HEK293T (cell line): ENCODE data around the gene PRKCA.
"Not testable (repeated sequence)": the region's sequence is repeated elsewhere in the genome, so short reads cannot be mapped to it uniquely, and the experiment has no call there.

Experiments used
- CTCF ChIA-PET: fragments of 350-600 bp; formaldehyde crosslinking; extraction: SDS; loops from one replicate; lab custom pipeline; 2021; ENCODE audit warnings: antibody characterized with exemption, inconsistent platforms; lab: Yijun Ruan, JAX
- POLR2A ChIA-PET: fragments of 350-600 bp; formaldehyde crosslinking; extraction: SDS; loops from one replicate; lab custom pipeline; 2020; ENCODE audit warnings: antibody characterized with exemption, inconsistent platforms; lab: Yijun Ruan, JAX
- DNase-seq: peaks from one replicate; pipeline ENCODE4 v3.0.0; 2012; ENCODE audit warnings: mixed read lengths; ENCODE audit errors: extremely low spot score
- ARNT ChIP-seq: fragments of 450-650 bp; IDR thresholded peaks from 2 replicates; pipeline ENCODE4 v1.6.1; 2017; ENCODE audit warnings: mild to moderate bottlenecking
- BHLHE40 ChIP-seq: fragments of 450-650 bp; IDR thresholded peaks from 2 replicates; pipeline ENCODE4 v1.6.1; 2016; ENCODE audit warnings: mild to moderate bottlenecking, moderate library complexity, borderline replicate concordance
- CTBP1 ChIP-seq: fragments of 450-650 bp; IDR thresholded peaks from 2 replicates; pipeline ENCODE4 v1.6.1; 2016; ENCODE audit warnings: borderline replicate concordance
- ELF4 ChIP-seq: fragments of 450-650 bp; IDR thresholded peaks from 2 replicates; pipeline ENCODE4 v1.6.1; 2017; ENCODE audit warnings: antibody characterized with exemption
- FOXA1 ChIP-seq: fragments of 450-650 bp; IDR thresholded peaks from 2 replicates; pipeline ENCODE4 v1.6.1; 2016; ENCODE audit warnings: mild to moderate bottlenecking
- FOXK2 ChIP-seq: fragments of 450-650 bp; IDR thresholded peaks from 2 replicates; pipeline ENCODE4 v1.6.1; 2016; ENCODE audit warnings: mild to moderate bottlenecking
- FOXM1 ChIP-seq: fragments of 450-650 bp; IDR thresholded peaks from 2 replicates; pipeline ENCODE4 v1.6.1; 2017; ENCODE audit warnings: mild to moderate bottlenecking, borderline replicate concordance
- HDGF ChIP-seq: fragments of 450-650 bp; IDR thresholded peaks from 2 replicates; pipeline ENCODE4 v1.6.1; 2017; ENCODE audit warnings: antibody characterized with exemption, borderline replicate concordance
- L3MBTL2 ChIP-seq: fragments of 450-650 bp; conservative IDR thresholded peaks from 2 replicates; pipeline ENCODE4 v1.6.1; 2016; ENCODE audit warnings: mild to moderate bottlenecking
- LEF1 ChIP-seq: fragments of 450-650 bp; IDR thresholded peaks from 2 replicates; pipeline ENCODE4 v1.6.1; 2017; ENCODE audit warnings: mild to moderate bottlenecking, borderline replicate concordance
- NFRKB ChIP-seq: fragments of 450-650 bp; IDR thresholded peaks from 2 replicates; pipeline ENCODE4 v1.6.1; 2016; ENCODE audit warnings: mild to moderate bottlenecking, moderate library complexity
- SP1 ChIP-seq: fragments of 450-650 bp; IDR thresholded peaks from 2 replicates; pipeline ENCODE4 v1.6.1; 2017
- SUZ12 ChIP-seq: fragments of 450-650 bp; IDR thresholded peaks from 2 replicates; pipeline ENCODE4 v1.6.1; 2016; ENCODE audit warnings: mild to moderate bottlenecking
- TARDBP ChIP-seq: fragments of 450-650 bp; IDR thresholded peaks from 2 replicates; pipeline ENCODE4 v1.6.1; 2016
- ZNF384 ChIP-seq: fragments of 450-650 bp; IDR thresholded peaks from 2 replicates; pipeline ENCODE4 v1.6.1; 2016
- TF ChIP-seq, protein P1 (sequence below): fragments of 450-650 bp; IDR thresholded peaks from 2 replicates; pipeline ENCODE4 v1.6.1; 2016

PRKCA gene

GRCh38 chr17:66488864-66489263 is 186.5 kb downstream of the PRKCA start:
- DNase-seq, result no peak
- ChIA-PET POLR2A (no interaction called here), CTCF (no interaction called here)
- no peak for TF ChIP-seq ELF4
- TF ChIP-seq TARDBP, result no peak
- TF ChIP-seq NFRKB, result no peak
- TF ChIP-seq L3MBTL2, result no peak
- no peak for TF ChIP-seq CTBP1
- no peak for TF ChIP-seq LEF1
- no peak for TF ChIP-seq HDGF
- TF ChIP-seq FOXK2, result no peak

GRCh38 chr17:66489576-66489975 is 187.2 kb downstream of the PRKCA start:
- DNase-seq, CTCF ChIA-PET, POLR2A ChIA-PET: not testable (repeated sequence)

- POLR2A ChIA-PET, result no interaction called here
- CTCF ChIA-PET, result interaction anchor here (0.6 kb wide), 1 partner anchor 19 kb away, joined by 3 read pairs; no protein-coding TSS in a partner anchor
- no peak for TF ChIP-seq SP1
- no peak for TF ChIP-seq HDGF
- no peak for TF ChIP-seq TARDBP
- no peak for TF ChIP-seq ARNT
- no peak for TF ChIP-seq L3MBTL2
- no peak for TF ChIP-seq LEF1
- TF ChIP-seq ZNF384, result no peak
- TF ChIP-seq FOXK2, result no peak
- TF ChIP-seq CTBP1, result no peak
- no peak for TF ChIP-seq NFRKB
- TF ChIP-seq FOXM1, result no peak
- no peak for TF ChIP-seq BHLHE40
- no peak for TF ChIP-seq SUZ12
- TF ChIP-seq FOXA1, result no peak
- no peak for TF ChIP-seq ELF4
- TF ChIP-seq, protein P1, sequence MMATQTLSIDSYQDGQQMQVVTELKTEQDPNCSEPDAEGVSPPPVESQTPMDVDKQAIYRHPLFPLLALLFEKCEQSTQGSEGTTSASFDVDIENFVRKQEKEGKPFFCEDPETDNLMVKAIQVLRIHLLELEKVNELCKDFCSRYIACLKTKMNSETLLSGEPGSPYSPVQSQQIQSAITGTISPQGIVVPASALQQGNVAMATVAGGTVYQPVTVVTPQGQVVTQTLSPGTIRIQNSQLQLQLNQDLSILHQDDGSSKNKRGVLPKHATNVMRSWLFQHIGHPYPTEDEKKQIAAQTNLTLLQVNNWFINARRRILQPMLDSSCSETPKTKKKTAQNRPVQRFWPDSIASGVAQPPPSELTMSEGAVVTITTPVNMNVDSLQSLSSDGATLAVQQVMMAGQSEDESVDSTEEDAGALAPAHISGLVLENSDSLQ, result no peak
- DNase-seq, result no peak
Measured at GRCh38 chr17:66491213-66491612, 188.8 kb downstream of the PRKCA start.

DNA sequence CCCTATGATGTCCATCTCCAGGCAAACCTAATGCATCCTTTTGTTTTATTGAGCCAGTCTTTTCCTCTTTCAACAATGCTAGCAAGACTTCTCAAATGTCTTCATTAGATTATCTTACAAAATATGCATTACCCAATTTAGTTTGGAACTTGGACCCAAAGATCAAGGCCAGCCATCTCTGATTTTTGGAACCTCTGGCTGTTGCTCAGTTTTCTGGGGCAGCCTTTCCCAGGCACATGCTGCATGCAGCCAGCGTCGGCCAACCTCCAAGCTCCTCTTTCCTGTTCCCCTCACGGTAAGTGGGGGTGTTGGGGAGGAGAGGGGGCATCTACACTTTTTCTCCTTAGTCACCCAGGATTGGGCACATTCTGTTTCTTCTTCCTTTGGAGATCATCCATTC is 189.3 kb downstream of the PRKCA start:
- no peak for DNase-seq
- TF ChIP-seq SUZ12 (no peak), ARNT (no peak), SP1 (no peak), BHLHE40 (no peak), NFRKB (no peak), ZNF384 (no peak), ELF4 (no peak), TARDBP (no peak), FOXK2 (no peak), CTBP1 (no peak), FOXA1 (no peak), FOXM1 (no peak), LEF1 (no peak), L3MBTL2 (no peak), HDGF (no peak)
- TF ChIP-seq, protein P1, result no peak
- ChIA-PET CTCF (interaction anchor here (0.6 kb wide), 1 partner anchor 18 kb away, joined by 3 read pairs; no protein-coding TSS in a partner anchor), POLR2A (interaction anchor here (0.5 kb wide), 1 partner anchor 36 kb away, joined by 3 read pairs; no protein-coding TSS in a partner anchor)

- POLR2A ChIA-PET, result interaction anchor here (0.5 kb wide), 1 partner anchor 36 kb away, joined by 3 read pairs; no protein-coding TSS in a partner anchor
- CTCF ChIA-PET, result no interaction called here
- TF ChIP-seq NFRKB (no peak), TARDBP (no peak), FOXA1 (no peak), ARNT (no peak), L3MBTL2 (no peak), SUZ12 (no peak), FOXK2 (no peak), HDGF (no peak), BHLHE40 (no peak), LEF1 (no peak), ZNF384 (no peak), ELF4 (no peak), SP1 (no peak), FOXM1 (no peak), CTBP1 (no peak)
- TF ChIP-seq, protein P1, result no peak
- DNase-seq, result no peak
Measured at GRCh38 chr17:66492080-66492479, 189.7 kb downstream of the PRKCA start.

GRCh38 chr17:66492561-66493005 is 190.2 kb downstream of the PRKCA start:
- no peak for DNase-seq
- CTCF ChIA-PET, result no interaction called here
- POLR2A ChIA-PET, result no interaction called here
- TF ChIP-seq ELF4 (no peak), BHLHE40 (no peak), FOXK2 (no peak), NFRKB (no peak), ZNF384 (no peak), TARDBP (no peak), SUZ12 (no peak), FOXA1 (no peak), HDGF (no peak), SP1 (no peak), FOXM1 (no peak), ARNT (no peak), LEF1 (no peak), CTBP1 (no peak), L3MBTL2 (no peak)
- TF ChIP-seq, protein P1, result no peak
